HG02884 (cell line): ENCODE data around the gene FDX2.
"Not testable (repeated sequence)": the region's sequence is repeated elsewhere in the genome, so short reads cannot be mapped to it uniquely, and the experiment has no call there.

Experiments used
- ATAC-seq: cut with Tn5 transposase; IDR thresholded peaks from one replicate; pipeline ENCODE4 v1.9.1; 2021; ENCODE audit warnings: mild to moderate bottlenecking, moderate library complexity; ENCODE audit not compliant: unreplicated experiment

Gene FDX2

GRCh38 chr19:10315335-10316214, at the start of gene FDX2:
Gene FDX2 (minus strand): TSS chr19:10316015. CDS start chr19:10315996, 19 bp downstream.
- ATAC-seq, result no peak

- ATAC-seq, result no peak
These were observed 49.7 kb upstream of the FDX2 start for GRCh38 chr19:10365518-10365917.

DNA sequence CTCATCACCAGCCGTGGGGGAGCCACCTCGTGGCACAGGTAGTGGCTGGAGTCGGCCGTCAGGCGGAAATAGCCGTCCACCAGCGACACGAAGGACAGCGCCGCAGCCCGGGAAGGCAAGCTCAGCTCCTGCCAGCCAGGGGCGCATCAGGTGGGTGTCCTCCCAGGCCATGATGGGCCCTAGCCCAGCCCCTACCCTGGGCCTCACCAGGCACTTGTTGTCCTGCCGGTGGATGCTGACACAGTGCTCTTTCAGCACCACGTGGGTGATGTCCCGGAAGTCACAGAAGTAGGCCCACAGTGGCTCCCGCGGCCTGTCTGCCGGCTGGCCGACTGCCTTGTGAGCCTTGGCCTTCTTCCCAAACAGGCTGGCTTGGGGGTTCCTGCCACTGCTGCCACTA, 48.8 kb upstream of the FDX2 start:
- no peak for ATAC-seq

GRCh38 chr19:10363789-10364281, 48.0 kb upstream of the FDX2 start:
- ATAC-seq, result no peak

DNA sequence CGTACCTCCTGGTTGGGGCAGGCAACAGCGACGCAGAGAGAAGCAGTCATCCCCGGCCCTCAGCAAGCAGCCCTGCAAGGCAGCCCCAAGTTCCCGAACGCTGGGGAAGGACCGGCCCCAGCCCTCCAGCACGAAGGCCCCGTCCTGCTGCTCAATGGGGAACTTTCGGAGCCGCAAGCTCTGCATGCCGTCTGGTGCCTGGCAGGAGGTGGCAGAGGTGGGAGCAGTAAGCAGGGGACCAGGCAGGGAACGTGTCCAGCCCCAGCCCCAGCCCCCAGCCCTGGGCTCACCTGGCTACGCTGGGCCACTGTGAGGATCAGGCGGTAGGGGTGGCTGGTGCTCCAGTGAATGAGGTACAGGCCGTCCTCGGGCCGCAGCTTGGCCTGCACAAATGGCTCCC, 46.4 kb upstream of the FDX2 start:
- ATAC-seq, result no peak

- no peak for ATAC-seq
These were observed 45.8 kb upstream of the FDX2 start for GRCh38 chr19:10361569-10362011.

DNA sequence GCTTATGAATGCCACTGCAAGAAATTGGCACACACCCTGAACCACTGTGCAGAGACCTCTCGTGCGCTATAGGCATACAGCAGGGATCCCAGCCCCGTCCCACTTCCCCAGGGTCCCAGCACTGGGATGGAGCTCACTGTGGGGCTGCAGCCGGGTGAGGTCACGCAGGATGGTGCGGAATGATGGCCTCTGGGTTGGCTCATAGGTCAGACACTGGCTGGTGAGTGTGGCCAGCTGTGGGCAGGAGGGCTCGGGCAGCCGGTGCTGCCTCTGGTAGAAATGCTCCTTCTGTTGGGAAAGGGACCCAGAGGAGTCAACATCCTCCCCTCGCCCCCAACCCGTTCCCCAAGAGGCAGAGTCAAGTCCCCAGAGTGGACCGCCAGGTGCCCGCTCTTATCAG, 40.6 kb upstream of the FDX2 start:
- ATAC-seq, result no peak

DNA sequence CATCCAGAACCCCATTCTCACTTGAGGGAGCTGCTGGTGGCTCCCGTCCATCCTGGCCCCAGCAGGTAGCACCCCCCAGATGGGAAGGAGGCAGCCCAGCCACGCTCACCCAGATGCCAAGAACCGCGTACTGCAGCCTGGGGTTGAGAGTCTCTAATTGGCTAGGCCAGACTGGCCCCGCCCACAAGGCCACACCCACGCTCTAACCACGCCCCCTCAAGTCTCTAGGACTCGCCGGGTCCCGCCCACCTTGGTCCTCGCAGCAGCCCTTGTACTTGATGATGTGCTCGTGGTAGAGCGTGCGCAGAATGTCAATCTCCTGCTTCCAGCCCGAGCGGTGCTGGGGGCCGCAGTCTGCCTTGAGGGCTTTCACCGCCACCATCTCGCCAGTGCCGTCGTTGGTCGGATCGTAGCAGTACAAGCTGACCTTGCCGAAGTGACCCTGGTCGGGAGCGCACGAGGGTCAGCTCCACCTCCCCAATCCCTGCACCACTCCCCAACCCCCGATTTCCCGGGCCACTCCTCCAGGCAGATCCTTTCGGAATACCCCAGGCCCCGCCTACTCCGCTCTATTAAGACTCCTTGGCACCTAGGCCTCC, 38.1 kb upstream of the FDX2 start:
- no peak for ATAC-seq

DNA sequence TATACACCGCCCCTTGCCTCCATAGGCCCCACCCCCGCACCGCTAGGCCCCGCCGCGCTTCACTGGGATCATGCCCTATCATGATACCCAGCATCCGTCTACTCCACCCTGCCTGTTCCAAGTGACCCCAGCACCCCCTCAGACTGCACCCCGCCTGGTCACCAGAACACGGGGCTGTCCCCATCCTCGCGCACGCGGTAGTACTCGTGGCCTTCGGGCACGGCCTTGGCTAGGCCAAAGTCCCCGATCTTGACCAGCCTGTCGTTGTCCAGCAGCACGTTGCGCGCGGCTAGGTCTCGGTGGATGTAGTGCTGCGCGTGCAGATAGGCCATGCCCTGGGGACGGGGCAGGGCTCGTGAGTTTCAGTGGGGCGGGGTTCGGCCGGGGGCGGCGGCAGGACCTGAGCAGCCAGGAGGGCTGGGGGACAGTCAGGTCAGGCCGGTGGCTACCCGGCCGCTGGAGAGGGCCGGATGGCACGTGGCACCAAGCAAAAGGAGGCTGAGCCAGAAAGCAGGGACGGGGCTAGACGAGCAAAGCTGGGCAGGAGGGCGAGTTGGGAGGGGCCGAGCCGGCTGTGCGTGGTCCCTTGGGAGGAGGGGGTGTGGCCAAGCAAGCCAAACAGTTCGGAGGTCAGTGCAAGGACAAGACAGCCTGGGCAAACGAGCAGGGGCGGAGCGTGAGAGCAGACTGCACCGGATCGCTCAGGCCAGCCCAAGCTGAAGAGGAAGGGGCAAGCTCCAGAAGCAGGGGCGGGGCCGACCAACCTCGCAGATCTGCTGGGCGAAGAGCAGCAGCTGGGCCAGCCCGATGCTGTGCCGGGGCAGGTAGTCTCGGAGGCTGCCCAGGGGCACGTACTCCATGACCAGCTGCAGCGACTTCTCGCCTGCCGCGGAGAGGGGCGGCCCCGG, 37.2 kb upstream of the FDX2 start:
- ATAC-seq, result no peak

DNA sequence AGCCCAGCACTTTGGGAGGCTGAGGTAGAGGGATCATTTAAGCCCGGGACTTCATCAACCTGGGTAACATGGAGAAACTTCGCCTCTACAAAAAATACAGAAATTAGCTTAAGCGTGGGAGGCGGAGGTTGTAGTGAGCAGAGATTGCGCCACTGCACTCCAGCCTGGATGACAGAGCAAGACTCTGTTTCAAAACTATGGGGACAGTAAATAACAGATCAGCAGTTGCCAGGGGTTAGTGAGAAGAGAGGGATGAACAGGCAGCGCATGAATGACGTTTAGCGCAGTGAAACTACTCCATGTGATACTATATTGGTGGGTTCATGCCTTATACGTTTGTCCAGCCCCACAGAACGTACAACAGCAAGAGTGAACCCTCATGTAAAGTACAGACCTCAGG, 30.7 kb upstream of the FDX2 start:
- no peak for ATAC-seq

- ATAC-seq, result no peak
These were observed 29.0 kb upstream of the FDX2 start for GRCh38 chr19:10344780-10345179.

DNA sequence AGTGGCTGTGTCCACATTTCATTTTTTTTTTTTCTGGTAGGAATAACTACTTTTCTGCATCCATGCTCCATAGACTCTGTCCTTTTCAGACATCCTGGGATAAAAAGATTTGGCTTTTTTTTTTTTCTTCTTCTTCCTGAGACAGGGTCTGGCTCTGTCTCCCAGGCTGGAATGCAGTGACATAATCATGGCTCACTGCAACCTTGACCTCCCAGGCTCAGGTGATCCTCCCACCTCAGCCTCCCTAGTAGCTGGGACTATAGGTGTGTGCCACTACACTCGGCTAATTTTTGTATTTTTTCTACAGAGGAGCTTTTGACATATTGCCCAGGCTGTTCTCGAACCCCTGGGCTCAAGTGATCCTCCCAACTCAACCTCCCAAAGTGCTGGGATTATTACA, 27.7 kb upstream of the FDX2 start:
- ATAC-seq, result no peak

- no peak for ATAC-seq
These were observed 24.2 kb upstream of the FDX2 start for GRCh38 chr19:10339977-10340376.

- ATAC-seq, result peak; percentile 54
These were observed 23.7 kb upstream of the FDX2 start, which contains the start of gene ICAM3 for GRCh38 chr19:10339380-10339960. Gene ICAM3 (minus strand): TSS chr19:10339624. CDS start chr19:10339614, 10 bp downstream.

DNA sequence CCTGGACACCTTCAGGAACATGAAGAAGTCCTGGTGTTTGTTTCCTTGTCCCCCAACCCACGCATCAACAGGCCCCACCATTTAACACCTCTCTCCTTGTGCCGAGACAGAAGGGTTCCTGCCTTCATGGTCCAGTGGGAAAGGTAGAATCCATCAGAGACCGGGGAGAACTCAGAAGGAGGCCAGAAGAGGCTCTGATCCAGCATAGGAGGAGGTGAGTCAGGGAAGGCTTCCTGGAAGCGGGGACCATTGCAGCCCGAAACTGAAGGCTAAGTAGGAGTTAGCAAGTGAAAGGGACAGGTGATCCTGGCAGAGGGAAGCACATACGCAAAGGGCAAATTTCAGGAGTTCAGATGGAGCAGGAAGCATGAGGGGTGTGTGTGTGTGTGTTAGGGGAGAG, 23.1 kb upstream of the FDX2 start:
- ATAC-seq, result no peak

DNA sequence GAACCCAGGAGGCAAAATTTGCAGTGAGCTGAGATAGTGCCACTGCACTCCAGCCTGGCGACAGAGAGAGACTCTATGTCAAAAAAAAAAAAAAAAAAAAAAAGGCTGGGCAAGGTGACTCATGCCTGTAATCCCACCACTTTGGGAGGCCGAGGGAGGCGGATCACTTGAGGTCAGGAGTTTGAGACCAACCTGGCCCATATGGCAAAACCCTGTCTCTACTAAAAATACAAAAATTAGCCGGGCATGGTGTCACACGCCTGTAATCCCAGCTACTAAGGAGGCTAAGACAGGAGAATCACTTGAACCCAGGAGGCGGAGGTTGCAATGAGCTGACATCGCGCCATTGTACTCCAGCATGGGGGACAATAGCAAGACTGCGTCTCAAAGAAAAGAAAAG, 20.9 kb upstream of the FDX2 start:
- not testable (repeated sequence) for ATAC-seq

- ATAC-seq, result no peak
These were observed 19.7 kb upstream of the FDX2 start for GRCh38 chr19:10335352-10335985.

- no peak for ATAC-seq
These were observed 19.0 kb upstream of the FDX2 start for GRCh38 chr19:10334588-10335351.

DNA sequence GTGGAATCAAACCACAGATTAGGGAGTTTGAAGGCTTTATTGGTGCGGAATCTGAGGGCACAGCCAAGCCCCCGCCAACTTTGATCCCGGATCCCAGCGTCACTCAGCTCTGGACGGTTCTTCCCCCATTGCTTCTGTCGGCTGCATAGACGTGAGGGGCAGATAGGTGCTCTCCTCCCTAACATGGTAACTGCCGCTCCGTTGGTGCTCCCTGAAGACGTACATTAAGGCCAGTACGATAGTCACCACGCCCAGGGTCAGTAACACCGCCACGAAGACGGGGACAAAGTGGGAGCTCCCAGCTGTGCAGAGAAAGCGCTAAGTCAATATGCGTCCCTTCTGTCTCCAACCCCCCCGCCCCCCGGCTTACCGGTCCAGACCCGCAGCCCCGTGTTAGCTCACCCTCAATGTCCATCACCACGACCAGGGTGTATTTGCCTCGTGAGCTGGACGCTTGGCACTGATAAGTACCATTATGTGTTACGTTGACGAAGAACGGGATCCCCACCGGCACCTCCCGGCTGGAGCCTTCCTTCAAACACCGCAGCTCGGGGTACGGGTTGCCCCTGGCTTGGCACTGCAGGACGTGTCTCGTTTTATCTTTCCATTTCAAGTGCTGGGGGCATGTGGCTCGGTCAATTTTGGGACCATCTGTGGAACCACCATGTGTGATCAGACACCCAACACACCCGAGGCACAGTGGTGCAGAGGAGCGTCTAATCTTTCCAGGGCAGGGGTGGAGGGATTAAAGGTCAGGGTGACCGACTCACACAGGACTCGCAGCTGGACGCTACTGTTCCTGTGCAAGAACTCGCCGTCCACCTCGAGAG, 18.2 kb upstream of the FDX2 start:
- no peak for ATAC-seq
